Measurements from ENCODE around the gene PDIA6.

- TF ChIP-seq GATA2 (IDR thresholded peaks at IDR 0.05; ENCODE audit: low read depth, low read length) (no peak), GATA3 (IDR thresholded peaks at IDR 0.05; ENCODE audit: low read depth, low read length) (no peak)
These were observed 34.5 kb downstream of the PDIA6 start for GRCh38 chr2:10777842-10778723.

Data from SH-SY5Y (cell line).